Suppressor macrophage treated with lipopolysaccharide for 4 hours (primary cell): ENCODE data around the gene RNF213.

Source experiments
- DNase-seq: peaks from one replicate; pipeline ENCODE4 v3.0.0-alpha.2; 2020

Gene RNF213

DNA sequence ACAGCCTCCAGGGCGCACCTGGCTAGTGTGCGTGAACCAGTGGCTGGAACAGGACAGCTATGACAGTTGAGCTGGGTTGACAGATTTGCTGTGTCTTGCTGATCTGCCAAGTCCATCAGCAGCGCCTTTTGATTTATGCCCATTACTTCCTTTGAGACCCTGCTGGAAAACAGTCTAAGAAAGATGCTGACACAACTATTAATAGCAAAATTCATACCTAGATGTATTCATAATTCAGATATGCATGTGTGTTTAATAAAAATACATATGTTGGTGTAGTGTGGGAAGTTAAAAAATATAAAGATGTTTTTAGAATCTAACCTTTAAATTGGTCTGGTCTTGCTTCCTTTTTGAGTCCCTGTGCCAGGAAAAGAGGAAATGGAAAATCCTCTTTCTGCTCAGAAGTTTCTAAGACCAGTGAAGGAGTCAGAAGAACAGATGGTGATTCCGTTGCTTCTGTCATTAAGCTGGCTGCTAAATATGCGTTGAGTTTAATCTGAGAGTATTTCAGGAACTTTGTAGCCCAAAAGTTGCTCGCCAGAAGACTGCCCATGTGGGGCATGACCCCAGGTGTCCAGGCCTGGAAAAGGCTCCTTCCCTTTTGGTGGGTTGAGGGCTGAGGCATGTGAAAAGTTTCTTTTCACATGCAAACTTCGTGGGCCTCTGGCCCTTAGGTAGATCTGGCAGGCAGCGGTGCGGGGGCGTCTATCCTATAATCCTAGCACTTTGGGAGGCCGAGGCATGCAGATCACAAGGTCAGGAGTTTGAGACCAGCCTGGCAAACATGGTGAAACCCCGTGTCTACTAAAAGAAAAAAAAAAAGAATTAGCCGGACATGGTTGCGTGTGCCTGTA is 114.3 kb downstream of the RNF213 start:
- peak; percentile 42 for DNase-seq

DNA sequence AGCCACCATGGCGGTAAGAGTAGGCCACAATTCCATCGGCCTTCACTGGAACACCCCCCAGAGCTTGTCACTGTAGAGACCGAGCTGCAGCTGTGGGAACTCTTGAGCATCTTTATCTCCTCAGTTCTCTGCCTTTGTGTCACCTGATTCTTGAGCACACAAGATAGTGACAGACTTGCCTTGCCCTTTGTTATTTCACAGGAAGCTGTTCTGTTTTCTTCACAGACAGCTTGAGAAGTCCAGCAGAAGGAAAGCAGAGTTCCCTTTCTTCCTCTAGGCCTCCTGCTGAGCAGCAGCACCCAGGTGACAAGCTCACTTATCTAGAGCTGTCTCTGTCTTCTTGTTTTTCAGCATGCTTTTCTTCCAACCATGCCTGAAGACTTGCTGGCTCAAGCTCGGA is 115.9 kb downstream of the RNF213 start:
- DNase-seq, result no peak

DNA sequence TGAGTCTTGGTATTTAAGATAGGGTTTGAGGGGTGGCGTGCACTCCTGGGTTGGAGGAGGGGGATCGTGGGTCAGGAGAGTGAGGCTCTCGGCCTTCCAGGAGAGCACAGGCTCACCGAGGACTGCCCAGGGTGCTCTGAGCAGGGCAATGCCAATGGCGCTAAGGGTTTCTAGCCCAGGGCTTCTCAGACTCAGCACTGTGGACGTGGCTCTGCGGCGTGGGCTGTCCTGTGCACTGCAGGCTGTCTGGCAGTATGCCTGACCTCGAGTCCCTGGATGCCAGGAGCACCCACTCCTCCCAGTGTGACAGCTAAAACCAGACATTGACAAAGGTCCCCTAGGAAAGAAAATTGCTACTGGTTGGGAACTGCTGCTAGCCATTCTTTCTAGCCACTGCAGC is 117.1 kb downstream of the RNF213 start:
- no peak for DNase-seq

DNA sequence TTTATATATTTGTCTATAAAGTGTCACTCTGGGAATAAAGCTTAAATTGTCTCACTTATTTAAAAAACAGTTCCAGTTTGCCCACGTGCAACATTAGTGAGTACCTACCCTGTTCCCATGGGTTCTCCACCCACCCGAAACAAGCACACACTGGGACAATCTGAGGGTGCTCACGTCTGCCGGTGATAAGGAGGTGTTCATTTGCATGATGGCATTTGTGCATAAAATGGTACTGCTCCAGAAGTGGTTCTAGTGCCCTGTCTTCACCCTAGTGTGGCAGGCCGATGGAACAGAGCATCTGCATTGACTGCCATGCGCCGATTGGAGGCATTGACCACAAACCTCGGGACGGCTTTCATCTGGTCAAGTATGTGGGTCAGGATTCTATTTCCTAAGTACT is 118.7 kb downstream of the RNF213 start:
- no peak for DNase-seq

DNA sequence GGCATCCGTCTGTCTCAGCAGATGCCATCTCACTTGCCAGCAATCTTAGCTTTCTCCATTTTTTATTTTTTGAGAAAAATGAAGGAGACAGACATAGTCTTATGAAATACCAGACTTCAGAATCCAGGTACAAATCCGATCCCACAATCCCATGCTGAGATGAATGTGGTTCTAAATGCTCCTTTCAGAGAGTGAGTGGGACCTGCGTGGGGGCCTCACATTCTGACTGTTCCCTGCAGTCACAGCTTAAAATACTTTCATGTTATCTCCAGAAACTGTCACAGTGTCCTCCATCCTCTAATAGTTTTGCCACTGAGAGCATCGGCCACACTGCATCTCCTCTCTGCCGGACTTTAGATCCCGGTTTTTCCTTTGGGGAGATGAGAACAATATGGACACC is 119.4 kb downstream of the RNF213 start:
- no peak for DNase-seq

DNA sequence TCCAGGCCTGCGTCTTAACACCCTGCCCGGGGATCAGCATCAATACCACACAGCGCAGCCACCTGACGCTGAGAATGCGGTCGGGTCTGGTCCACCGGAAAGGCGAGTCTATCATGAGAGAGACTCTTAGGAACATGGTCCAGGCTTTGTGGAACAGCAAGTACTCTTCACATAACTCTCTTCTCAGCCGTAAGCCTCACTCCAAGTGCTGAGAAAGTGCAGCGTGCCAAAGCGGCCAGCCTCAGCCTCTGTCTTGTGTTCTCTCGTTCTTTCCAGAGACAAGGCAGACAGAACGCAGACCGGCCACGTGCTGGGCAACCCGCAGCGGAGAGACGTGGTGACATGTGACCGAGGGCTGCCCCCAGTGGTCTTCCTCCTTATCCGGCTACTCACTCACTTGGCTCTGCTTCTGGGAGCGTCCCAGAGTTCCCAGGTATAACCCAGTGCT is 119.9 kb downstream of the RNF213 start:
- no peak for DNase-seq

DNA sequence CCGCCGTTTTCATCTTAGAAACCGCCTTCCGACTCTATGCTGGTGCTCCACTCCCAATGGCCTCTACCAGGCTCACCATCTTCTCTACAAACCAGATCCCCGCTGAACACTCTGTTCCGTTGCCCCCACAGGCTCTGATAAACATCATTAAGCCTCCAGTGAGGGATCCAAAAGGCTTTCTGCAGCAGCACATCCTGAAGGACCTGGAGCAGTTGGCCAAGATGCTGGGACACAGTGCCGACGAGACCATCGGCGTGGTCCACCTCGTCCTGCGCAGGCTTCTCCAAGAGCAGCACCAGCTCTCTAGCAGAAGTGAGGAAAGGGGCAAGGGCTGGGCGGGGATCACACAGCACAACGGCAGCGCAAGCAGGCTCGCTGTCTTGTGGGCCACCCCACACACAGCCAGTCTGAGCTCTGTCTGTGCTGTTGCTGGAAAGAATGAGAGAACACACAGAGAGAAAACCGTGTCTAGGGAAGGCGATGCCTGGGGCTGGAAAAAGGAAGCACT is 120.8 kb downstream of the RNF213 start:
- DNase-seq, result no peak

DNA sequence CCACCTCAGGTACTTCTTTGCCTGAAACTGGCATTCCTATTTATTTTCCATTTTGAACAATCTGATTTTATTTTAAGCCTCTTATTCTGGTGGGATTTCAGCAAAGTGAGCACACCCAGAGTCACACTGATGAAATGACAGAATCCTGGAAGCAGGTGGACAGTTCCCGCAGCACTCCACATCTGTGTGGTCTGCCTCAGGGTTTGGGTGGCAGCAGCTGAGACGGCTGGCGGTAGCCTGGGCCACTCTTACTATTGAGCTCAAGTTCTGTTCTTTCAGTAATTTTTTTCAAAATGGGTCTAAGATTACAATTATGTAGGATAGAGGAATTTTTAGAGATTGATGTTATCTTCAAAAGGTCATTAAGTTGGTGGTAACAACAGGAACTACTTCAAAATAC is 121.8 kb downstream of the RNF213 start:
- no peak for DNase-seq

DNA sequence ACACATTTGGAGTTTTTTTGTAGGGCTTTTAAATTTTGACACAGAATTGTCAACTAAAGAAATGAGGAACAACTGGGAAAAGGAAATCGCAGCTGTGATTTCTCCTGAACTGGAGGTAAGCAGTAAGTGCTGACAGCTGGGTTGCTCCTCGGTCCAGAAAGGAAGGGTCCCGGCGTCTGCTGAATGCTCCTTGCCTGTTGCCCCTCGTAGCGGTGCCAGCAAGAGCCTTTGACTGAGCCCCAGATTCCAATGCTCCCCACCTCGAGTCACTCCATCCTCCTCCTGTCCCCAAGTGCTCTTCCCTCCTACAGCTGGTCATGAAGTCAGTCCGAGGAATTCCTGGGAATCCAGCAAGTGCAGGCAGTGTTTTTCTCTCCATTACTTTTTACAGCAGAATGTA is 122.3 kb downstream of the RNF213 start:
- DNase-seq, result no peak

DNA sequence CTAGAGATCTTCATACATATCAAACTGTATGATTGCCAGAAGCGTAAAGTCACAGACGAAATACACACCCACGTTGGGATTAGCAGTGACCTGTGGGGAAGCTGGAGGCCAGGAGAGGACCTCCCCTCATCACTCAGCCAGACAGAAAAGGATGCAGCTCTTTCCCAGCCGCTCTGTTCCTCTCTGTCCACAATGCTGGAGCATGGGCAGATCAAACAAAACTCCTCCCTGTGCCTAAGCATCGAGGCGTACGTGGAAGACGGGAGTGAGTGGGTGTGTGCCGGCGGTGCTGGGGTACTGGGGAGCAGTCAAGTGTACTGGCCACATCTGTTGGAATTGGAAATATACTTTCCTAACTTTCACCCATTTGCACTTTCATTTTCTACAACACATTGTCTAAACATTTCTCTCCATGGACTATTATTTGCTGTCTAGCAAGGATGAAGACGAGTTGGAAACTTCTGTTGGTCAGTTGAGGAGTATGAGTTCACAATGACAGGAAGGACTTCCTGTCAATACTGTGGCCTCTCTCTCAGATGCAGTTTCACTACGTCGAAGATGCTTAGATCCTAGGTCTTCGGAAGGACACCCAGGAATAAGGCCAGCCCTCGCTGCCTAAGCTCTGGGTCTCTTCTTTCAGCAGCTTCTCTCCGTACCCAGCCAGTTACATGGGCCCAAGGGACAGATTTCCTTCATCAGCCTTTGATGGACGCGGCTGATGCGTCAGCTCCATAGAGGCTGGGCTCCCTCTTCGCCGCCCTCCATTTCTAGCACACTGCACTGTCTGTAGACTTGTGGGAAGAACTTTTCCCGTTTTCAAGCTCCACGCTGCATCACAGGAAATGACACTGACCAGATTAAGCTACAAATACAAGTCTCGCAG is 123.7 kb downstream of the RNF213 start:
- no peak for DNase-seq

DNA sequence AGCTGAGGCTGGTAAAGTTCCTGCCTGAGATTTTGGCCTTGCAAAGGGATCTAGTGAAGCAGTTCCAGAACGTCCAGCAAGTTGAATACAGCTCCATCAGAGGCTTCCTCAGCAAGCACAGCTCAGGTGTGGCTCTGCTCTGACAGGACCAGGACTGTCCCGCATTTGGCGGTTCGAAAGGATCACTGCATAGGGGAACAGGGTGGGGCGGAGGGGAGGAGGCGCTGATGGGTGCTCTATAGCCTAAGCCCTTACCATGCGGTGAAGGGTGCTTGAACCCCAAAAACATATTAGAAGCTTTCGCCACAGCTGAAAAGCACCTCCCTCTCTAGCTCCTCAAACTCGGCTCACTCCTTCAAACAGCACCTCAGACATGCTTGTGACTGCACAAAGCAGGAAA is 124.4 kb downstream of the RNF213 start:
- DNase-seq, result no peak

DNA sequence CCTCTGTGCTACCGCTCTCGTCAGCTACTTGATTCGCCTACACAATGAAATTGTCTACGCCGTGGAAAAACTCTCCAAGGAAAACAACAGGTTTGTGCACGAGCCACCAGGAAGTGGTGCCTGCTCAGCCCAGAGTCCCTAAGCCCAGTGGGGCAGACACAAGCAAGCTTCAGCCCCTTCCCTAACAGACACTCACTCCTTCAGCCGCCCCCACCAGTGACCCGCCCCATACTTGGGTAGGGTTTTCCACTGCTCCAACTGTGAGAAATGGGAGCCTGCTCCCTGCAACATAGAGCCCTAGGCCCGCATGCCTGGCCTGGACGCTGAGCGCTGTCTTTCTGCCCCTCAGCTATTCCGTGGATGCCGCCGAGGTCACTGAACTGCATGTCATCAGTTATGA is 125.7 kb downstream of the RNF213 start:
- no peak for DNase-seq

DNA sequence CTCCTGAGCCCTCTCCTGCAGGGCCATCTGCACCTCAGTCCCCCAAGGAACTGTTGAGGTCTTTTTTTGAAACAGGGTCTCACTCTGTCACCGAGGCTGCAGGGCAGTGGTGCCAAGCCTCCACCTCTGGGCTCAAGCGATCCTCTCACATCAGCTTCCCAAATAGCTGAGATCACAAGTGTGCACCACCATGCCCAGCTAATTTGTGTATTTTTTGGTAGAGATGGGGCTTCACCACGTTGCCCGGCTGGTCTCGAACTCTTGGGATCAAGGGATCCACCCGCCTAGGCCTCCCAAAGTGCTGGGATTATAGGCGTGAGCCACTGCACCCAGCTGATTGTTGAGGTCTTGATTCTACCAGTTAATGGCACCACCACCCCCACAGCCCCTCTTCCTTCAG is 126.4 kb downstream of the RNF213 start:
- DNase-seq, result no peak

DNA sequence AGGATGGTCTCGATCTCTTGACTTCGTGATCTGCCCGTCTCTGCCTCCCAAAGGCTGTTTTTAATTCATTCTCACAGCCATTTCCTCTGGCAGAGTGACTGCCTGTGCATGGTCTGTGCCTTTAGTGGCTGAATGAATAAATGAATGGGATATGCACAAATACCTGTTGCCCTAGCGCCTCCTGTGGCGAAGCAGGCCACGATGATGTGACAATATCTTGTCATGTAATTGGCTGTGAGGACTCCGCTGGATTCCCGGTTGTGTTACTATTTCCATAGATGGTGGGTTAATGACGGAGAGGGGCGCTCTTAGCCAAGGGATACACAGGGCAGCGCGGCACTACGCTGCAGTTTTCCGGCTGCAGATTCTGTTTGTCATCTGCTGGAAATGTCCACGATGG is 127.5 kb downstream of the RNF213 start:
- no peak for DNase-seq

DNA sequence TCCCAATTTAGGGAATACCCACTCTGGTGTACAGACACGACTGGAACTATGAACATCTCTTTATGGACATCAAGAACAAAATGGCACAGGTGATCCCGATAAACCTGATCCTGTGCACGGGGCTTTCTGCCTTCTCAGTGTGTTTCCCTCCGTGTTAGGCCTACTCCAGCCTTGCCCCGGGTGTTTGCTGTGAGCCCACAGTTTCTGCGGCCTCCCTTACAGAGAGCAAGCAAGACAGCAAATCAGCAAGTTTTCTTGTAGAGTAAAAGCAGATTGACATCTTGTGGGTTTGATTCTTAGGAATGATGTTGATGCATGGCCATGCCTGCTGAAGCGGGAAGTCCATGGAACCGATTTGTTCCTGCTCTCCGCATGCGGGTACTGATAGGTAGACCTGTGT is 127.9 kb downstream of the RNF213 start:
- no peak for DNase-seq

DNA sequence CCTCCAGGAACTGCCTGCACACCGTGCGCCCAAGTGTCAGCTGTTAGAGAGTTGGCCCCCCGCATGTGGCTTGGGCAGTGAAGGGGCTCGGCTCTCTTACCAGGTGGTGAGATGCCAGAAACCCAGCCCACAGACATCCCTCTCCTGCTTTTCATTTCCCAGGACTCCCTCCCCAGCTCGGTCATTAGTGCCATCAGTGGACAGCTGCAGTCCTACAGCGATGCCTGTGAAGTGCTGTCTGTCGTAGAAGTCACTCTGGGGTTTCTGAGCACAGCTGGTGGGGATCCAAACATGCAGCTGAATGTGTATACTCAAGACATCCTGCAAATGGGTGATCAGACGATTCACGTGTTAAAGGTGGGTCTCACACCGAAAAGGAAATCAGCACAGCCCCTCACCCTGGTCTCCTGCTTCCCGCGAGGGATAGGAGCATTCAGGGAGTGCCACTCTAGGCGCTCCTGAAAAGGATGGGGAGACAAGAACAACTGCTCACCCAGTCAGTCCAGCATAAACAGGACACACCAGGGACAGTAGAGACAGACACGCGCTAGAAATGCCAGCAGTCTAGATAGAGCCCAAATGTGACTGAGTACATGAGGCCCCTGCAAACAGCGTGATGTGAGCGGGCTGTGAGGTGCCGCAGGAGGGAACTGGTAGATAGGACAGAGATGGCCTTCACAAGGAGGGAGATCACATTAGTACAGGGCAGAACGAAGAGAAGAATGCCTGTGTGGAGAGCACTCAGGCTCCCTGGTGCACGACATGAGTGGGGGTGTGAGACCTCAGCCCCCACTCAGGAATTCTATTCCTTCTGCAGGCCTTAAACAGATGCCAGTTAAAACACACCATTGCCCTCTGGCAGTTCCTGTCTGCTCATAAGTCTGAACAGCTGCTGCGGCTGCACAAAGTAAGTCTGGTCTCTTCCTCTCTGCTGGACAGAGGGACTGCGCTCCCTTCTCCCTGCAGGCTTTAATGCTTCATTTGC is 128.7 kb downstream of the RNF213 start:
- DNase-seq, result no peak

DNA sequence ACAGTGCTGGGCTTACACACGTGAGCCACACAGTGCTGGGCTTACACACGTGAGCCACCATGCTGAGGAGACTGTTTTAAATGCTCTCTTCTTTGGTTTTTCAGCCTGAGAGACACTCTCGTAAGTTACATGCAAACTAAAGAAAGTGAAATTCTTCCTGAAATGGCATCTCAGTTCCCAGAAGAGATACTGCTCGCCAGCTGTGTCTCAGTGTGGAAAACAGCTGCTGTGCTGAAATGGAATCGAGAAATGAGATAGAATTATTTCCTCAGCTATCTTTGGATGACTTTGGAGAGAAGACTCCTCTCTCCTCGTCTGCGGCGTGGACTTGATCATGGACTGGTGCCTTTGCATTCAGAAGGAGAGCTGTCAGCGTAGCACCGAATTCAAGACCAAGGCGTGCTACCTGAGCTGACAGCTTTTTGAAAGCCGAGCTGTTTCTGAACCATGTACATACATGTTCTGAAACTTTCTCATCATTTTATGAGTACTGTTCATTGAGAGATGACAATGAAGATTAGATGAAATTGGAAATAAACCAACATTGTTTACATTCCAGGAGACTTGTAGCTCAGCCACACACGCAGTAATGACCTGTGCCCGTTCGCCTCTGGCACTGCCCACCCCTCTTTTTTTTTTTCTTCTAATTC is 132.7 kb downstream of the RNF213 start:
- no peak for DNase-seq

DNA sequence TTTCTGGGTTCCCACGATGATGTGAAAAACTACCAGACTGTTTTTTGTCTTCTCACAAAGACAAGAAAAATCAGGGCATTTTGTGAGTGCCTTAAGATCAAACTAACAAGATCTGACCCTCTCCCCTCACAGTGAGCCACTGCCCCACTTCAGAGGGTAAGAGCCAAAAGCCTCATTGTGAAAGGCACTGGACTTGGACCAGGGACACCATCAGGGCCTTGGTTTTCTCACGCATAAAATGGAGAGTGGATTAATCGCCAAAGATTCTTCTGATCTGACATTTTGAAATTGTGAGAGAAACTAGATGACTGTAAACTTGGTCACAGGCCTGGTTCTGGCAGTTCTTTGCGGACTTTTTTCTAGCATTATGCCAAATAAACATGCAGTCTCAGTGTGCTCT is 133.3 kb downstream of the RNF213 start:
- DNase-seq, result no peak

DNA sequence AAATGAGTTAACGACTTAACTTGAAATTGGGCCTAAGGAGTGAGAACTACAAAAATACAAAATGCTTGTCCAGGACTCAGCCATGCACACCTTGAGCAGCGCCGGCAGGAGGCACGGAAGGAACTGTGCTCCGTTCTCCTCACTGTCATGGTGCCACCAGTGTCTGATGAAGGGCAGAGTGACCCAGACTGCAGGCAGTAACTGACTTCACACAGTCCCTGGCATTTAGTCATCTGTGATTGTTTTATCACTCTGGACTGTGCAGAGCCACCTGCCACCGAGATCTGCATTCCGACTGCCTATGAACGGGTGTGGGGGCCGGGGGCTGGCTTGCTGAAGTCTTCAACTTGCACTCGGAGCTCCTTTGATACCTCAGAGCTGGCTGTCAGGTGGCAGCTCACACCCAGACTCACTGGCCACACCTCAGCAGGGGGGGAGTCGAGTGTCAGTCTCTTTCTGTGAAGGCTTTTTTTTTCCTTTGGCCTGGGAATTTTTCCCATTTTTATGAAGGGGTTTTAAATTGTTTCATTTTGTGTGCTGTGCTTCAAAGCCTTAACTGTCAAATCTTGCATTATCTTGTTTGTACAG is 134.1 kb downstream of the RNF213 start:
- no peak for DNase-seq

DNA sequence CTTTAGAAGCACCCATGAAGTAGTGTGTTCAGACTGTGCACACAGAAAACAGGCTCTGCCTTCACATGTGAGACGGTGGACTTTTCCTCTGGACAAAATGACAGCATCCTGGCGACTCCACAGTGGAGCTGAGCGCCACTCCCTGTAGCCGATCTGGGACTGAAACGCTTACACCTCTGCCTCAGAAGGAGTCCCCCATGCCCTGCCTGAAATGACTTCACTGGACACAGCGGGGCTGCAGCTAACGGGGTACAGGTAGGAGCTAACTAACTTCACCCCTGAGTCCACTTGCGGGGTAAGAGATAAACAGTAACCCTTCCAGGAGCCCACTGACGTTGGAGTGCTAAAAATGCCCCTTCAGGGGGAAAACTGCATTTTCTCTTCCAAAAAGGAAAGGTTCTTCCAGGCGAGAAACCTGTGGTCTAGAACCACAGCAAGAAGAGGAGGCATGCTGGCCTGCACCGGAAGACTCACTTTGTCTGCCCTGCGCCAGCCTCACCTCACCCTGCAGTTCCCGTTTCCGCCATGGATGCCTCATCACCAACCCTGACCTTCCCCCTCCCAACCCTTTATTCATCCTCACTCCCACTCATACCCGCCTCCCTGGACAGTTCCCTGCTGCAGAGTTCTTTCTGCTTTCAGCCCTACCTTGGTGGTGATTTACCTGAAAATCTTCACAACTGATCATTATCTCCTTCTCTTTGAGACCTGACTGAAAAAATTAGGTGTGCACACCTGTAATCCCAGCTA is 134.9 kb downstream of the RNF213 start:
- no peak for DNase-seq
